Liver (tissue), 3 donors: Measurements from ENCODE around the gene ARFIP1.

Source experiments
- RAD21 ChIP-seq, 2 donors: IDR thresholded peaks; 2 replicates each; pipeline ENCODE4 v1.6.1; 2016; ENCODE audit warnings: antibody characterized with exemption in 2 of 2, mild to moderate bottlenecking in 2 of 2
- SP1 ChIP-seq: IDR thresholded peaks from 2 replicates; pipeline ENCODE4 v1.6.1; 2018; ENCODE audit warnings: antibody characterized with exemption, mild to moderate bottlenecking
- TF ChIP-seq, protein P1 (sequence below): fragments of 150-350 bp; IDR thresholded peaks from 2 replicates; pipeline ENCODE4 v1.5.1; 2017; ENCODE audit warnings: improper control_type of control experiment, low read depth, low read length; ENCODE audit not compliant: missing input control
- donor health status: healthy.
- donor health status: healthy.

DNA sequence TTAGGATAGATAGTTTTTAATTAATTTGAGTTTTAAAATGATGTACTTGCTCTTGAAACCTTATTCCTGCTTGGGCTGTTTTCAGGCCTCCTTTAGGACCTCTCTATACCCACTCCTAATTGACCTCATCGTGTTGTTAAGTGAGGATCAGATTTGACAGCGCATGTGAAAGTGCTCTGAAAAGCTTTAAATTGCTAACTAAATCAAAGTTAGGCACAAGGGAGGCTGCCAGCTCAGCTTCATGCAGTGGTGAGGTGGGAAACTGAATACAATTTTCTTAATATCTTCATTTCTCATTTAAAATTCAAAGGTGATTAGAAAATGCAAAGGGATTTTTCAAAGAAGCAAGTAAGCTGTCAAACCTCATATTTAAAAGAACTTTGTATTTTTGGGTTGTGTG, 176.4 kb downstream of the ARFIP1 start:
- TF ChIP-seq, protein P1, sequence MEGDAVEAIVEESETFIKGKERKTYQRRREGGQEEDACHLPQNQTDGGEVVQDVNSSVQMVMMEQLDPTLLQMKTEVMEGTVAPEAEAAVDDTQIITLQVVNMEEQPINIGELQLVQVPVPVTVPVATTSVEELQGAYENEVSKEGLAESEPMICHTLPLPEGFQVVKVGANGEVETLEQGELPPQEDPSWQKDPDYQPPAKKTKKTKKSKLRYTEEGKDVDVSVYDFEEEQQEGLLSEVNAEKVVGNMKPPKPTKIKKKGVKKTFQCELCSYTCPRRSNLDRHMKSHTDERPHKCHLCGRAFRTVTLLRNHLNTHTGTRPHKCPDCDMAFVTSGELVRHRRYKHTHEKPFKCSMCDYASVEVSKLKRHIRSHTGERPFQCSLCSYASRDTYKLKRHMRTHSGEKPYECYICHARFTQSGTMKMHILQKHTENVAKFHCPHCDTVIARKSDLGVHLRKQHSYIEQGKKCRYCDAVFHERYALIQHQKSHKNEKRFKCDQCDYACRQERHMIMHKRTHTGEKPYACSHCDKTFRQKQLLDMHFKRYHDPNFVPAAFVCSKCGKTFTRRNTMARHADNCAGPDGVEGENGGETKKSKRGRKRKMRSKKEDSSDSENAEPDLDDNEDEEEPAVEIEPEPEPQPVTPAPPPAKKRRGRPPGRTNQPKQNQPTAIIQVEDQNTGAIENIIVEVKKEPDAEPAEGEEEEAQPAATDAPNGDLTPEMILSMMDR = no peak
- no peak for TF ChIP-seq RAD21 (IDR thresholded peaks at IDR 0.05)
- TF ChIP-seq SP1 = no peak
